ENCODE measurements around the gene CYB561A3.

GRCh38 chr11:61356706-61357105, 5.0 kb downstream of the CYB561A3 start:
- no peak for TF ChIP-seq CTCF (conservative IDR thresholded peaks at IDR 0.05; ENCODE audit: low read depth, low read length)
- TF ChIP-seq EZH2 (IDR thresholded peaks at IDR 0.05; ENCODE audit: borderline replicate concordance, low read depth, low read length, poor library complexity, severe bottlenecking), result no peak

Data from A673 (cell line).